Epithelial cell of esophagus (primary cell): ENCODE data around the gene GTF2H2C.
A peak's percentile ranks its signal among the peaks of the same experiment; 100 is the strongest.

Experiments
- DNase-seq: peaks from one replicate; pipeline ENCODE4 v3.0.0; 2010; ENCODE audit warnings: low read depth
- H3K4me3 ChIP-seq: 2 replicates; pipeline ENCODE4 v1.5.1; 2011; ENCODE audit warnings: mild to moderate bottlenecking, low read length, control low read depth
- TF ChIP-seq, protein P1 (sequence below): IDR thresholded peaks from 2 replicates; pipeline ENCODE4 v1.5.1; 2011; ENCODE audit warnings: low read depth, mild to moderate bottlenecking, low read length, control low read depth, inconsistent platforms; ENCODE audit not compliant: insufficient read depth; ENCODE audit errors: missing control alignments

GTF2H2C gene

DNA sequence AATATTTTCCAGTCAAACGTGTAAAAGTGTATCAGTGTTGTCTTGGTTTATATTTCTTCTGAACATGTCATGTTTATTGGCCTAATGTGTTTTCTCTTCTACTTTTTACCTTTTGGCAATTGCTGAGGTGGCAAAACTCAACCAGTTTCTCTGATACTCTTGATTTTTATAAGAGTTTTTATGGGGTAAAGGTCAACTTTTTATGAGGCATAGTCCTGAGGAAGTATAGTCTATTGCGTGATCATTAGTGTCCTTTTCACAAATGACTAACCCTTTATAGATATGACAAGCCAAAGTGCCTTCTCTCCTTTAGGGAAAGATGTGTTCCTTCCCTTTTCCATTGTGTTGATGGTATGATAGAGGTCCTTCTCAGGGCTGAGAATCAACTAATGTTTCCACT is 34.5 kb upstream of the GTF2H2C start:
- DNase-seq, result no peak
- TF ChIP-seq, protein P1, sequence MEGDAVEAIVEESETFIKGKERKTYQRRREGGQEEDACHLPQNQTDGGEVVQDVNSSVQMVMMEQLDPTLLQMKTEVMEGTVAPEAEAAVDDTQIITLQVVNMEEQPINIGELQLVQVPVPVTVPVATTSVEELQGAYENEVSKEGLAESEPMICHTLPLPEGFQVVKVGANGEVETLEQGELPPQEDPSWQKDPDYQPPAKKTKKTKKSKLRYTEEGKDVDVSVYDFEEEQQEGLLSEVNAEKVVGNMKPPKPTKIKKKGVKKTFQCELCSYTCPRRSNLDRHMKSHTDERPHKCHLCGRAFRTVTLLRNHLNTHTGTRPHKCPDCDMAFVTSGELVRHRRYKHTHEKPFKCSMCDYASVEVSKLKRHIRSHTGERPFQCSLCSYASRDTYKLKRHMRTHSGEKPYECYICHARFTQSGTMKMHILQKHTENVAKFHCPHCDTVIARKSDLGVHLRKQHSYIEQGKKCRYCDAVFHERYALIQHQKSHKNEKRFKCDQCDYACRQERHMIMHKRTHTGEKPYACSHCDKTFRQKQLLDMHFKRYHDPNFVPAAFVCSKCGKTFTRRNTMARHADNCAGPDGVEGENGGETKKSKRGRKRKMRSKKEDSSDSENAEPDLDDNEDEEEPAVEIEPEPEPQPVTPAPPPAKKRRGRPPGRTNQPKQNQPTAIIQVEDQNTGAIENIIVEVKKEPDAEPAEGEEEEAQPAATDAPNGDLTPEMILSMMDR, result no peak
- no peak overlapping the region for H3K4me3 ChIP-seq

DNA sequence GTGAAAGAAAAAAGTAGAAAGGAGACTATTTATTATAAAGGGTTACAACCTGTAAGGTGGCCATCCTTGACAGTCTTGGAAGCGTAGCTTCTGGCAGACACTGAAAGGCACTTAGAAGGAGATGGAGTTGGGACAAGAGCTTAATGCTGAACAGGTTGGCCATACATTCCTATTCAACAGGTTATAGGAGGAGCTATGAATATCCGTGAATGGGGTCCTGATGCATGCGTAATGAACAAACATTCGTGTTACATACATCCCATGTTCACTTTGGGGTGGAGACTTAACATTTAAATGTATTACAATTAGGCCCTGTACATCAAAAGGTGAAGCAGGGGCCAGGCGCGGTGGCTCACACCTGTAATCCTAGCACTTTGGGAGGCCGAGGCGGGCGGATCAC is 33.3 kb upstream of the GTF2H2C start:
- no peak overlapping the region for H3K4me3 ChIP-seq
- TF ChIP-seq, protein P1, result no peak
- no peak for DNase-seq

- TF ChIP-seq, protein P1, result no peak
- no peak overlapping the region for H3K4me3 ChIP-seq
- DNase-seq, result no peak
These were observed 32.7 kb upstream of the GTF2H2C start for GRCh38 chr5:69527128-69527770.

DNA sequence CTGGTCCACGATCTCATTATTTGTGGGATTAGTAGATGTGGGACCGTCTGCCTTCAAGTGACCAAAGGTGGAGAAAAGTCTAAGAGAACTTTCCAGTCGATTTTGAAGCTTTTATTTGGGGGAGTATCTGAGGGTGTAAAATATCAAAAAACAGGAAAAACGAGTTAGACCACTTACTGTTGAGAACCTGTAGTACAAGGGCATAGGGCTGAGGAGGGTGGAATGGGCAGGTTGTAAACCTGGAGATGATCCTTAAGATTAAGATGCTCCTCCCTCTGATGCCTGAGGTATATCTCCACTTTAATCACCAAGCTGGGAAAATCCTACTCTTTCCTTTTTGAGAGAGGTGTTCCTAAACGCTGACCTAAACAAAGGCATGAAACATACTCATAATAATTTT is 32.0 kb upstream of the GTF2H2C start:
- TF ChIP-seq, protein P1, result no peak
- no peak overlapping the region for H3K4me3 ChIP-seq
- peak; percentile 70 for DNase-seq

- TF ChIP-seq, protein P1, result no peak
- H3K4me3 ChIP-seq, result no peak overlapping the region
- DNase-seq, result no peak
These were observed 31.4 kb upstream of the GTF2H2C start for GRCh38 chr5:69528609-69529008.

- H3K4me3 ChIP-seq, result no peak overlapping the region
- TF ChIP-seq, protein P1, result no peak
- no peak for DNase-seq
These were observed 29.2 kb upstream of the GTF2H2C start for GRCh38 chr5:69530561-69531405.
